NCI-H2081 treated with DMSO at 0.1 percent for 48 hours (cell line): ENCODE results near the gene CGGBP1.
"Not testable (repeated sequence)": the region's sequence is repeated elsewhere in the genome, so short reads cannot be mapped to it uniquely, and the experiment has no call there.

Experiments used
- DNase-seq: peaks from one replicate; lab custom pipeline; 2025; lab: John Stamatoyannopoulos, UW

CGGBP1 gene

GRCh38 chr3:88034491-88035275, 24.1 kb downstream of the CGGBP1 start:
- DNase-seq: no peak

- no peak for DNase-seq
Measured at GRCh38 chr3:88033808-88034207, 25.0 kb downstream of the CGGBP1 start.

GRCh38 chr3:88033079-88033478, 25.7 kb downstream of the CGGBP1 start:
- no peak for DNase-seq

DNA sequence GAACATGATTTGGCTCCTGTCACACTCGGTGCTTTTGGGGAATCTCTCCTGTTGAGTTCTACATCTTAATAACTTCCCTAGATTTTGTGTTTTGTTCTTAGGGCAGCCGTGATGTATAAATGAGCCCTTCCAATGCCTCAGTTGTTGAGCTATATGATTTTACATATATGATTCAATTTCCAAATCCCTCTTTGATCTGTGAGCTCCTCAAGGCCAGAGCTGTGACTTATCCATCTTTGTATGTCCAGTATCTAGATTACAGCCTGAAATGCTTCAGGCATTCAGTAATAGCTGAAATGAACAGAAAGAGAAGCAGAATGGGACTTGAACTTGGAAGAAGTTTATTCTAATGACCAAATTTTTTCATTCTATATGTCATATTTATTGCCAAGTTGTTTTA, 26.6 kb downstream of the CGGBP1 start:
- DNase-seq: no peak

GRCh38 chr3:88031642-88032077, 27.1 kb downstream of the CGGBP1 start:
- DNase-seq: no peak

DNA sequence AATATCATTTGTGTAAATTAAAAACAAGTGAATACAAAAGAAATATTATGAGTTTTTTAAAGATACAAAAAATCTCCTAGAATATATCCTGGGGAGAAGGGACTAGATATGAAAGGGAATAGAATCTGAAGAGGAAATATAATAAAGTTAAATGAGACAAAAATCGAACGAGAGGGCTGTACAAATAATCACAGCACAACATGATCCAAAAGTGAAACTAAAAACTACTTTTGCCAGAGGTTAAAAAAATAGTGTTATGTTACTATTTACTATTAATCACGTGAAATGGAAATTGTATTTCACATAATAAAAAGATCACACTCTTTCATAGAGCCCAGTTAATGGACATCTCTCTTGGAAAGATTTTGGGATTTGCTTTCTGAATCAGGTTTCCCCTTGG, 28.6 kb downstream of the CGGBP1 start:
- DNase-seq: no peak

GRCh38 chr3:88028876-88029275, 29.9 kb downstream of the CGGBP1 start:
- DNase-seq: no peak

- DNase-seq: no peak
Measured at GRCh38 chr3:88025001-88025552, 33.7 kb downstream of the CGGBP1 start.

DNA sequence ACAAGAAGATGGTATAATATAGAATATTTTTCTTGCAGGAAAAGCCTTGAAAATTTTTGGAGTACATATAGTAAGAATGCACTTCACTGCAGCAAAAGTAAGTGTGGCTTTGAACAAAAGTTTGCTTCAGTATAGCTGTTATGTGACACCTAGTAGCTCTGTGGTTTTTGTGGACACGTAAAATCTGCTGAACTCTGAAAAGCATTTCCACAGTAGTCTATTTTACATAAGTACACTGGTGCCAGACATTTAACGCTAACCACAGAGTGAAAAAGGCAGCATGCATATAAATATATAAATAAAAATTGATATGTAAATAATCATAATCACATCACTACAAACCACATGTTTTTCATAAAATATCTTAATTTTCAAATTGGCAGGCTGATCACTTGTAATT, 39.8 kb downstream of the CGGBP1 start:
- DNase-seq: no peak

GRCh38 chr3:88015656-88016055, 43.1 kb downstream of the CGGBP1 start:
- not testable (repeated sequence) for DNase-seq

- no peak for DNase-seq
Measured at GRCh38 chr3:88013592-88013991, 45.2 kb downstream of the CGGBP1 start.

GRCh38 chr3:88010810-88011209, 48.0 kb downstream of the CGGBP1 start:
- no peak for DNase-seq

DNA sequence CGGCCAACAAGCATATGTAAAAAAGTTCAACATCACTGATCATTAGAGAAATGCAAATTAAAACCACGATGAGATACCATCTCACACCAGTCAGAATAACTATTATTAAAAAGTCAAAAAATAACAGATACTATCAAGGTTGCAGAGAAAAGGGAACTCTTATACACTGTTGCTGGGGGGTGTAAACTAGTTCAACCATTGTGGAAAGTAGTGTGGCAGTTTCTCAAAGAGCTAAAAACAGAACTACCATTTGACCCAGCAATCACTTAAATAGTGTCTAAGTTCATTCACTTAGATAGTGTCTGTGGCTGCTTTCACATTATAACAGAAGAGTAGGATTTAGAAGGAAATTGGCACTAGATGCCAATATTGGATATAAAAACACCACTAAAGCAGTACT, 49.7 kb downstream of the CGGBP1 start:
- DNase-seq: no peak

GRCh38 chr3:88005066-88005465, 53.7 kb downstream of the CGGBP1 start:
- no peak for DNase-seq

GRCh38 chr3:88003115-88003755, 55.6 kb downstream of the CGGBP1 start:
- DNase-seq: no peak

GRCh38 chr3:88002448-88002847, 56.4 kb downstream of the CGGBP1 start:
- no peak for DNase-seq
